ENCODE measurements around the gene SLC38A9.
"Not testable (repeated sequence)": the region's sequence is repeated elsewhere in the genome, so short reads cannot be mapped to it uniquely, and the experiment has no call there.

Gene SLC38A9

GRCh38 chr5:55711507-55712022 is 559 bp downstream of the SLC38A9 start:
- H3K9ac ChIP-seq (ENCODE audit: low read length in 5 of 5) = peak overlapping the region; percentile 81 to 91 (median 89)
- peak overlapping the region; percentile 73 for H3K27ac ChIP-seq (ENCODE audit: low read depth, low read length)
- no peaks in the 10 kb centered on the region for H3K27me3 ChIP-seq (ENCODE audit: control insufficient read depth in 5 of 5, insufficient read depth in 4 of 5, low read length in 5 of 5)
- H3K36me3 ChIP-seq (ENCODE audit: control insufficient read depth in 5 of 5, insufficient read depth in 5 of 5, low read length in 5 of 5) = peaks cover 0 to 5% (median 2%) of the 10 kb centered on the region in 5 donors
- peak overlapping the region; percentile 85 to 98 (median 95) for H3K4me3 ChIP-seq (ENCODE audit: low read depth in 1 of 5, low read length in 5 of 5)
- peaks cover 3 to 20% (median 14%) of the 10 kb centered on the region in 5 donors for H3K4me1 ChIP-seq (ENCODE audit: control insufficient read depth in 5 of 5, insufficient read depth in 5 of 5, low read length in 5 of 5)
- H3K9me3 ChIP-seq (ENCODE audit: control insufficient read depth in 5 of 5, low read length in 5 of 5) = peaks cover 0 to 3% (median 0%) of the 10 kb centered on the region in 5 donors

- H3K27ac ChIP-seq (ENCODE audit: low read depth, low read length) = no peak overlapping the region
- H3K9me3 ChIP-seq (ENCODE audit: control insufficient read depth in 5 of 5, low read length in 5 of 5) = no peaks in the 10 kb centered on the region
- H3K9ac ChIP-seq (ENCODE audit: low read length in 5 of 5) = no peak overlapping the region
- peaks cover 0 to 5% (median 2%) of the 10 kb centered on the region in 5 donors for H3K36me3 ChIP-seq (ENCODE audit: control insufficient read depth in 5 of 5, insufficient read depth in 5 of 5, low read length in 5 of 5)
- H3K4me1 ChIP-seq (ENCODE audit: control insufficient read depth in 5 of 5, insufficient read depth in 5 of 5, low read length in 5 of 5) = peaks cover 3 to 20% (median 14%) of the 10 kb centered on the region in 5 donors
- H3K4me3 ChIP-seq (ENCODE audit: low read depth in 1 of 5, low read length in 5 of 5) = no peak overlapping the region
- H3K27me3 ChIP-seq (ENCODE audit: control insufficient read depth in 5 of 5, insufficient read depth in 4 of 5, low read length in 5 of 5) = no peaks in the 10 kb centered on the region
These were observed 3.4 kb downstream of the SLC38A9 start for GRCh38 chr5:55708732-55709131.

DNA sequence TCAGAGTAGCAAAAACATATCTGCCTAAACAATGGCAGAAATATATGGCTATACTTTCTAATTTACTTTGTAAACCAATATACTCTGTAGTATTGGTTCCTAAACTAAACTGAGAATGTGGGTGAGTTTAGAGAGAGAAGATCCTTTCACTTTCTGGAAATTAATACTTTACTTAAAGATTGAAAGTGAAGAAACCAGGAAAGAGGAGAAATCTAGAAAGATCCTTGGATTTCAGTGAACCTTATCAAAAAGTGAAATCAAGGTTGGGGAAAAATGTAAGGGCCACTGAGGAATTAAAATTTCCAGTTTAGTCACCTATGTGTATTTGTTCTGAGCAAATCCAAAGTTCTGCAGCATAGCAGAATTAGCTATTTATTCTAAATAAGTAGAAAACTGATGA is 5.9 kb downstream of the SLC38A9 start:
- no peak overlapping the region for H3K9ac ChIP-seq (ENCODE audit: low read length in 5 of 5)

GRCh38 chr5:55702598-55703345 is 9.4 kb downstream of the SLC38A9 start:
- H3K27ac ChIP-seq (ENCODE audit: low read depth, low read length) = no peak overlapping the region
- no peaks in the 10 kb centered on the region for H3K27me3 ChIP-seq (ENCODE audit: control insufficient read depth in 5 of 5, insufficient read depth in 4 of 5, low read length in 5 of 5)
- peaks cover 0 to 4% (median 0%) of the 10 kb centered on the region in 5 donors for H3K36me3 ChIP-seq (ENCODE audit: control insufficient read depth in 5 of 5, insufficient read depth in 5 of 5, low read length in 5 of 5)
- H3K4me1 ChIP-seq (ENCODE audit: control insufficient read depth in 5 of 5, insufficient read depth in 5 of 5, low read length in 5 of 5) = no peaks in the 10 kb centered on the region
- H3K9me3 ChIP-seq (ENCODE audit: control insufficient read depth in 5 of 5, low read length in 5 of 5) = no peaks in the 10 kb centered on the region
- no peak overlapping the region for H3K4me3 ChIP-seq (ENCODE audit: low read depth in 1 of 5, low read length in 5 of 5)
- no peak overlapping the region for H3K9ac ChIP-seq (ENCODE audit: low read length in 5 of 5)

More for the DNA sequence above, 5.9 kb downstream of the SLC38A9 start:
- Histone ChIP-seq H3K9me3 (ENCODE audit: control insufficient read depth in 5 of 5, low read length in 5 of 5) (no peaks in the 10 kb centered on the region), H3K36me3 (ENCODE audit: control insufficient read depth in 5 of 5, insufficient read depth in 5 of 5, low read length in 5 of 5) (peaks cover 0 to 5% (median 2%) of the 10 kb centered on the region in 5 donors), H3K27me3 (ENCODE audit: control insufficient read depth in 5 of 5, insufficient read depth in 4 of 5, low read length in 5 of 5) (no peaks in the 10 kb centered on the region), H3K4me3 (ENCODE audit: low read depth in 1 of 5, low read length in 5 of 5) (no peak overlapping the region), H3K27ac (ENCODE audit: low read depth, low read length) (no peak overlapping the region), H3K4me1 (ENCODE audit: control insufficient read depth in 5 of 5, insufficient read depth in 5 of 5, low read length in 5 of 5) (peaks cover under 1 to 3% (median 2%) of the 10 kb centered on the region in 5 donors)

- no peaks in the 10 kb centered on the region for H3K4me1 ChIP-seq (ENCODE audit: control insufficient read depth in 5 of 5, insufficient read depth in 5 of 5, low read length in 5 of 5)
- H3K27me3 ChIP-seq (ENCODE audit: control insufficient read depth in 5 of 5, insufficient read depth in 4 of 5, low read length in 5 of 5) = no peaks in the 10 kb centered on the region
- no peak overlapping the region for H3K27ac ChIP-seq (ENCODE audit: low read depth, low read length)
- no peaks in the 10 kb centered on the region for H3K9me3 ChIP-seq (ENCODE audit: control insufficient read depth in 5 of 5, low read length in 5 of 5)
- H3K36me3 ChIP-seq (ENCODE audit: control insufficient read depth in 5 of 5, insufficient read depth in 5 of 5, low read length in 5 of 5) = no peaks in the 10 kb centered on the region
- no peak overlapping the region for H3K9ac ChIP-seq (ENCODE audit: low read length in 5 of 5)
- H3K4me3 ChIP-seq (ENCODE audit: low read depth in 1 of 5, low read length in 5 of 5) = no peak overlapping the region
These were observed 10.5 kb downstream of the SLC38A9 start for GRCh38 chr5:55701462-55702103.

DNA sequence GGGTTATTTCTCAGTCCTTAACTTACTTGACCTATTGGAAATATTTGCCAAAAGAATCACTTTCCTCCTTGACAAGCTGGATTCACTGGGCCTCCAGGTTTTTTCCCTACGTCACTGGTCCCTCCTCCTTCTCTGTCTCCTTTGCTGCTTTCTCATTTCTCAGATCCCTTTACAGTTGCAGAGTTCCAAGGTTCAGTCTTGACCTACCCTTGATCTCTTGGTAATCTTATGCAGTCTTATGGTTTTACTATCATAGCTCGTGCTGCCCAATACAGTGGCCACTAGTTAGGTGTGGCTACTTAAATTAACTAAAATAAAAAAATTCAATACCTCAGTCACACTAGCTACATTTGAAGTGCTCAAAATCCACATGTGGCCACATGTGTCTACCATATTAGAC is 11.4 kb downstream of the SLC38A9 start:
- H3K36me3 ChIP-seq (ENCODE audit: control insufficient read depth in 5 of 5, insufficient read depth in 5 of 5, low read length in 5 of 5) = no peaks in the 10 kb centered on the region
- no peaks in the 10 kb centered on the region for H3K9me3 ChIP-seq (ENCODE audit: control insufficient read depth in 5 of 5, low read length in 5 of 5)
- no peaks in the 10 kb centered on the region for H3K27me3 ChIP-seq (ENCODE audit: control insufficient read depth in 5 of 5, insufficient read depth in 4 of 5, low read length in 5 of 5)
- H3K9ac ChIP-seq (ENCODE audit: low read length in 5 of 5) = no peak overlapping the region
- H3K27ac ChIP-seq (ENCODE audit: low read depth, low read length) = no peak overlapping the region
- H3K4me3 ChIP-seq (ENCODE audit: low read depth in 1 of 5, low read length in 5 of 5) = no peak overlapping the region
- H3K4me1 ChIP-seq (ENCODE audit: control insufficient read depth in 5 of 5, insufficient read depth in 5 of 5, low read length in 5 of 5) = no peaks in the 10 kb centered on the region

DNA sequence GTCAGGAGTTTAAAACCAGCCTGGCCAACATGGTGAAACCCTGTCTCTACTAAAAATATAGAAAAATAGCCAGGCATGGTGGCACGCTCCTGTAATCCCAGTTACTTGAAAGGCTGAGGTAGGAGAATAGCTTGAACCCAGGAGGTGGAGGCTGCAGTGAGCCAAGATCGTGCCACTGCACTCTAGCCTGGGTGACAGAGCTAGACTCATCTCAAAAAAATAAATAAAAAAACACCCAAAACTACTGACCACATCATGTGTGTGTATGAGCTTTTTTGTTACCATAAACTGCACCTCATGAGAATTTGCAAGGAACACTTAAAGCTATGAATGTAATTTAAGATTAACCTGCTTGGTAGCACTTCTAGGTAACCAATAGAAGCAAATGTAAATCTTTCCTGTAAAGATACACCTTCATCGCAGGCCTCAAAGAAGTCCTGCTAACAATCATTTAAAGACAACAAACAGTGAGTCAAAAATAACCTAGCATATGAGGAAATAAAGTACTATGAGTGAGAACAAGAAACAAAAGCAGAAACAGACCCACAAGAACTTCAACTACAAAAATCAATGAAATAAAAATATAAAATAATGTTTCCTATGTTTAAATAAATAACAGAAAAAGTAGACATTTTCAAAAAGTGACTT is 13.0 kb downstream of the SLC38A9 start:
- Histone ChIP-seq H3K27me3 (ENCODE audit: control insufficient read depth in 5 of 5, insufficient read depth in 4 of 5, low read length in 5 of 5) (no peaks in the 10 kb centered on the region), H3K9ac (ENCODE audit: low read length in 5 of 5) (no peak overlapping the region), H3K27ac (ENCODE audit: low read depth, low read length) (no peak overlapping the region), H3K9me3 (ENCODE audit: control insufficient read depth in 5 of 5, low read length in 5 of 5) (no peaks in the 10 kb centered on the region), H3K4me3 (ENCODE audit: low read depth in 1 of 5, low read length in 5 of 5) (no peak overlapping the region), H3K36me3 (ENCODE audit: control insufficient read depth in 5 of 5, insufficient read depth in 5 of 5, low read length in 5 of 5) (peaks cover 0 to 2% (median 0%) of the 10 kb centered on the region in 5 donors), H3K4me1 (ENCODE audit: control insufficient read depth in 5 of 5, insufficient read depth in 5 of 5, low read length in 5 of 5) (no peaks in the 10 kb centered on the region)

DNA sequence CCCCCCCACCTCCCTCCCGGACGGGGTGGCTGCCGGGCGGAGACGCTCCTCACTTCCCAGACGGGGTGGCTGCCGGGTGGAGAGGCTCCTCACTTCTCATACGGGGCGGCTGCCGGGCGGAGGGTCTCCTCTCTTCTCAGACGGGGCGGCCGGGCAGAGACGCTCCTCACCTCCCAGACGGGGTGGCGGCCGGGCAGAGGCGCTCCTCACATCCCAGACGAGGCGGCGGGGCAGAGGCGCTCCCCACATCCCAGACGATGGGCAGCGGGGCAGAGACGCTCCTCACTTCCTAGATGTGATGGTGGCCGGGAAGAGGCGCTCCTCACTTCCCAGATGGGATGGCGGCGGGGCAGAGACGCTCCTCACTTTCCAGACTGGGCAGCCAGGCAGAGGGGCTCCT is 15.4 kb downstream of the SLC38A9 start:
- not testable (repeated sequence) for H3K36me3 ChIP-seq (ENCODE audit: control insufficient read depth in 5 of 5, insufficient read depth in 5 of 5, low read length in 5 of 5); H3K9me3 ChIP-seq (ENCODE audit: control insufficient read depth in 5 of 5, low read length in 5 of 5); H3K4me3 ChIP-seq (ENCODE audit: low read depth in 1 of 5, low read length in 5 of 5); H3K27ac ChIP-seq (ENCODE audit: low read depth, low read length); H3K27me3 ChIP-seq (ENCODE audit: control insufficient read depth in 5 of 5, insufficient read depth in 4 of 5, low read length in 5 of 5); H3K9ac ChIP-seq (ENCODE audit: low read length in 5 of 5); H3K4me1 ChIP-seq (ENCODE audit: control insufficient read depth in 5 of 5, insufficient read depth in 5 of 5, low read length in 5 of 5)

DNA sequence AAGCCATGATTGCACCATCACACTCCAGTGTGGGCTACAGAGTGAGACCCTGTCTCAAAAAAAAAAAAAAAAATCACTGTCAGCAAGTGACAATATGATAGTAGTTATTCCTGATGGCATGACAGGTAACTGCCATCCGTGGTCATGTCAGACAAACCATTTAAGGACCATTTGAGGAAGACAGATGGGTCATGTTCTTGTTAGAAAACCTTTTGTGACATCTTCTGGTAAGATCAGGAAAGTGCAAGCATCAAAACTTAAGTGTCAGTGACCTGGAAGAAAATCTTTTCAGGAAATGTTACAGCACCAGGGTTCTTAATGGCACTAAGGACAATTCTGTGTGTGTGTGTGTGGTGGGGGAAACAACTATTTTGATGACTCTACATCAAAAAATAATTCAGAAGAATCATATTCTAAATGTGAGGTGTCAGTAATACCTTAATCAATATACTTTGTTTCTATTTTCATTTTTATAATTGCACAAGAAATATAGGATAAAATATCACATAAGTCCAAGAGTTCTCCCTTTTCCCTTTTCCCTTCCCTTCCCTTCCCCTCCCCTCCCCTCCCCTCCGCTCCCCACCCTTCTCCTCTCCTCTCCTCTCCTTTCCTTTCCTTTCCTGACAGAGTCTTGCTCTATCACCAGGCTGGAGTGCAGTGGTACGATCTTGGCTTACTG is 17.8 kb downstream of the SLC38A9 start:
- Histone ChIP-seq H3K9me3 (ENCODE audit: control insufficient read depth in 5 of 5, low read length in 5 of 5) (no peaks in the 10 kb centered on the region), H3K4me3 (ENCODE audit: low read depth in 1 of 5, low read length in 5 of 5) (no peak overlapping the region), H3K27me3 (ENCODE audit: control insufficient read depth in 5 of 5, insufficient read depth in 4 of 5, low read length in 5 of 5) (no peaks in the 10 kb centered on the region), H3K27ac (ENCODE audit: low read depth, low read length) (no peak overlapping the region), H3K36me3 (ENCODE audit: control insufficient read depth in 5 of 5, insufficient read depth in 5 of 5, low read length in 5 of 5) (peaks cover 0 to 4% (median 0%) of the 10 kb centered on the region in 5 donors), H3K9ac (ENCODE audit: low read length in 5 of 5) (no peak overlapping the region), H3K4me1 (ENCODE audit: control insufficient read depth in 5 of 5, insufficient read depth in 5 of 5, low read length in 5 of 5) (peaks cover 3 to 15% (median 13%) of the 10 kb centered on the region in 5 donors)

All from subcutaneous abdominal adipose tissue (tissue), 5 donors.